ENCODE results near the gene SLC19A1.
A peak's percentile ranks its signal among the peaks of the same experiment; 100 is the strongest.

SLC19A1 gene

GRCh38 chr21:45488931-45489721 is 53.1 kb downstream of the SLC19A1 start:
- no peak for DNase-seq

GRCh38 chr21:45487891-45488600 is 54.2 kb downstream of the SLC19A1 start:
- no peak for DNase-seq

- no peak for DNase-seq
Measured at GRCh38 chr21:45487161-45487806, 55.0 kb downstream of the SLC19A1 start.

GRCh38 chr21:45486443-45487160 is 55.6 kb downstream of the SLC19A1 start:
- no peak for DNase-seq

GRCh38 chr21:45485686-45486442 is 56.4 kb downstream of the SLC19A1 start:
- DNase-seq = no peak

- no peak for DNase-seq
Measured at GRCh38 chr21:45484318-45484717, 57.9 kb downstream of the SLC19A1 start.

GRCh38 chr21:45482899-45483821 is 59.1 kb downstream of the SLC19A1 start:
- peak; percentile 44 for DNase-seq

- DNase-seq = no peak
Measured at GRCh38 chr21:45481977-45482898, 60.0 kb downstream of the SLC19A1 start.

- no peak for DNase-seq
Measured at GRCh38 chr21:45481566-45481965, 60.7 kb downstream of the SLC19A1 start.

GRCh38 chr21:45480701-45481500 is 61.3 kb downstream of the SLC19A1 start:
- no peak for DNase-seq

GRCh38 chr21:45479691-45480675 is 62.3 kb downstream of the SLC19A1 start:
- peak; percentile 29 for DNase-seq

GRCh38 chr21:45478816-45479669 is 63.2 kb downstream of the SLC19A1 start:
- DNase-seq = no peak

- peak; percentile 79 for DNase-seq
Measured at GRCh38 chr21:45478115-45478801, 64.0 kb downstream of the SLC19A1 start.

- DNase-seq = no peak
Measured at GRCh38 chr21:45477176-45478114, 64.8 kb downstream of the SLC19A1 start.

- no peak for DNase-seq
Measured at GRCh38 chr21:45476582-45476981, 65.7 kb downstream of the SLC19A1 start.
